Ishikawa (cell line): Measurements from ENCODE around the gene CAMTA1.

Experiments used
- CEBPB ChIP-seq: IDR thresholded peaks from 2 replicates; pipeline ENCODE4 v1.6.1; 2012
- CREB1 ChIP-seq: IDR thresholded peaks from 2 replicates; pipeline ENCODE4 v1.6.1; 2012; ENCODE audit warnings: low read depth
- EGR1 ChIP-seq: IDR thresholded peaks from 2 replicates; pipeline ENCODE4 v1.6.1; 2012
- EP300 ChIP-seq: IDR thresholded peaks from 2 replicates; pipeline ENCODE4 v1.6.1; 2012; ENCODE audit warnings: borderline replicate concordance
- FOXM1 ChIP-seq: IDR thresholded peaks from 2 replicates; pipeline ENCODE4 v1.6.1; 2012; ENCODE audit warnings: low read depth, borderline replicate concordance
- MAX ChIP-seq: IDR thresholded peaks from 2 replicates; pipeline ENCODE4 v1.6.1; 2012
- NFIC ChIP-seq: IDR thresholded peaks from 2 replicates; pipeline ENCODE4 v1.6.1; 2012
- RAD21 ChIP-seq: IDR thresholded peaks from 2 replicates; pipeline ENCODE4 v1.6.1; 2012; ENCODE audit warnings: low read depth
- REST ChIP-seq: IDR thresholded peaks from 2 replicates; pipeline ENCODE4 v1.6.1; 2012; ENCODE audit warnings: low read depth, mild to moderate bottlenecking
- TAF1 ChIP-seq: IDR thresholded peaks from 2 replicates; pipeline ENCODE4 v1.6.1; 2012; ENCODE audit warnings: low read depth, mild to moderate bottlenecking
- TCF12 ChIP-seq: IDR thresholded peaks from 2 replicates; pipeline ENCODE4 v1.6.1; 2012; ENCODE audit warnings: low read depth
- TEAD4 ChIP-seq: IDR thresholded peaks from 2 replicates; pipeline ENCODE4 v1.6.1; 2012
- USF1 ChIP-seq: IDR thresholded peaks from 2 replicates; pipeline ENCODE4 v1.6.1; 2012
- YY1 ChIP-seq: IDR thresholded peaks from 2 replicates; pipeline ENCODE4 v1.6.1; 2012; ENCODE audit warnings: low read depth
- ZBTB7A ChIP-seq: IDR thresholded peaks from 2 replicates; pipeline ENCODE4 v1.6.1; 2012; ENCODE audit warnings: low read depth

The CAMTA1 gene

GRCh38 chr1:7640350-7640749 is 855.1 kb downstream of the CAMTA1 start:
- TF ChIP-seq ZBTB7A (no peak), MAX (no peak), FOXM1 (no peak), EP300 (no peak), EGR1 (no peak)

GRCh38 chr1:7640920-7641585 is 855.8 kb downstream of the CAMTA1 start:
- TF ChIP-seq REST: no peak
- TF ChIP-seq FOXM1: no peak
- no peak for TF ChIP-seq EP300
- TF ChIP-seq ZBTB7A: no peak
- TF ChIP-seq MAX: no peak
- no peak for TF ChIP-seq TCF12
- TF ChIP-seq EGR1: no peak

- TF ChIP-seq TAF1: no peak
- TF ChIP-seq REST: 0 out of 2 replicates have a peak, but pooled peaks have one; percentile 13
Measured at GRCh38 chr1:7641587-7642417, 856.5 kb downstream of the CAMTA1 start.

- TF ChIP-seq REST: no peak
- no peak for TF ChIP-seq TAF1
- no peak for TF ChIP-seq TEAD4
- no peak for TF ChIP-seq YY1
- no peak for TF ChIP-seq EGR1
- no peak for TF ChIP-seq RAD21
- TF ChIP-seq USF1: no peak
- TF ChIP-seq CEBPB: no peak
- TF ChIP-seq TCF12: no peak
- TF ChIP-seq ZBTB7A: no peak
- no peak for TF ChIP-seq CREB1
- no peak for TF ChIP-seq NFIC
- TF ChIP-seq EP300: no peak
- no peak for TF ChIP-seq FOXM1
- TF ChIP-seq MAX: no peak
Measured at GRCh38 chr1:7642418-7642704, 857.1 kb downstream of the CAMTA1 start.
